IMR-90 (cell line): ENCODE measurements around the gene CCL19. TPM values are rescaled to one million over a fixed set of nuclear protein-coding genes. Genes with fewer than 3 reads are reported as not detected.

ENCODE experiments used
- ATAC-seq: fragments of 200-7000 bp; cut with Tn5 transposase; 2 replicates; pipeline ENCODE4 v1.9.1; 2020; ENCODE audit warnings: low read depth, mild to moderate bottlenecking, moderate library complexity
- BruUV-seq: library from RNA; stranded (reverse); fragments of 400-500 nt; replicated peaks from 2 replicates; lab custom pipeline; 2021; lab: Mats Ljungman, UMichigan
- CTCF ChIA-PET: fragments of 300-600 bp; formaldehyde crosslinking; extraction: SDS; loops from one replicate; lab custom pipeline; 2021; ENCODE audit warnings: antibody characterized with exemption; lab: Yijun Ruan, JAX
- POLR2A ChIA-PET: fragments of 300-600 bp; sonication (Branson Sonifier 250); formaldehyde crosslinking; loops from one replicate; lab custom pipeline; 2022; ENCODE audit warnings: antibody characterized with exemption; ENCODE audit not compliant: unreplicated experiment; lab: Charles Lee
- DNase-seq: peaks from one replicate; pipeline ENCODE4 v3.0.0; 2013
- H2AFZ ChIP-seq: replicated peaks from 2 replicates; pipeline ENCODE3; 2013; ENCODE audit warnings: low read length, mild to moderate bottlenecking; ENCODE audit not compliant: poor library complexity
- H2AK5ac ChIP-seq: 2 replicates; pipeline ENCODE4 v1.6.1; 2013; ENCODE audit warnings: low read depth, low read length, inconsistent platforms
- H2AK9ac ChIP-seq: replicated peaks from 2 replicates; pipeline ENCODE3; 2013; ENCODE audit warnings: mild to moderate bottlenecking, low read depth, low read length, moderate library complexity; ENCODE audit not compliant: poor library complexity
- H2BK120ac ChIP-seq: 2 replicates; pipeline ENCODE4 v1.6.1; 2013; ENCODE audit warnings: low read depth, low read length, inconsistent platforms
- H2BK15ac ChIP-seq: 3 replicates; pipeline ENCODE4 v1.6.1; 2013; ENCODE audit warnings: low read depth, low read length, inconsistent platforms
- H2BK20ac ChIP-seq: 2 replicates; pipeline ENCODE4 v1.6.1; 2013; ENCODE audit warnings: low read depth, mild to moderate bottlenecking, inconsistent platforms, low read length, moderate library complexity
- H2BK5ac ChIP-seq: 2 replicates; pipeline ENCODE4 v1.6.1; 2013; ENCODE audit warnings: mild to moderate bottlenecking, low read depth, low read length, inconsistent platforms; ENCODE audit not compliant: poor library complexity, severe bottlenecking
- H3K14ac ChIP-seq: replicated peaks from 2 replicates; pipeline ENCODE4 v1.6.1; 2013; ENCODE audit warnings: low read depth, low read length, inconsistent platforms
- H3K18ac ChIP-seq: 2 replicates; pipeline ENCODE4 v1.6.1; 2013; ENCODE audit warnings: low read depth, low read length, control low read depth
- H3K23ac ChIP-seq: 2 replicates; pipeline ENCODE4 v1.6.1; 2013; ENCODE audit warnings: low read depth, low read length, inconsistent platforms
- H3K27ac ChIP-seq: 2 replicates; pipeline ENCODE4 v1.5.1; 2013; ENCODE audit warnings: mild to moderate bottlenecking, control low read depth, low read length; ENCODE audit not compliant: insufficient read depth
- H3K27me3 ChIP-seq: 2 replicates; pipeline ENCODE4 v1.6.1; 2013; ENCODE audit warnings: low read length; ENCODE audit not compliant: control insufficient read depth, insufficient read depth
- H3K36me3 ChIP-seq: 2 replicates; pipeline ENCODE4 v1.6.1; 2013; ENCODE audit warnings: low read length, mixed read lengths; ENCODE audit not compliant: control insufficient read depth, insufficient read depth
- H3K4ac ChIP-seq: 2 replicates; pipeline ENCODE4 v1.6.1; 2013; ENCODE audit warnings: low read depth, low read length, inconsistent platforms
- H3K4me1 ChIP-seq: 2 replicates; pipeline ENCODE4 v1.6.1; 2013; ENCODE audit warnings: low read length, mixed read lengths; ENCODE audit not compliant: control insufficient read depth, insufficient read depth
- H3K4me2 ChIP-seq: 2 replicates; pipeline ENCODE4 v1.6.1; 2013; ENCODE audit warnings: low read depth, mild to moderate bottlenecking, control low read depth, low read length, moderate library complexity
- H3K4me3 ChIP-seq: 2 replicates; pipeline ENCODE4 v1.5.1; 2013; ENCODE audit warnings: low read depth, mild to moderate bottlenecking, control low read depth, low read length, moderate library complexity; ENCODE audit not compliant: insufficient read depth
- H3K56ac ChIP-seq: 2 replicates; pipeline ENCODE4 v1.6.1; 2013; ENCODE audit warnings: low read length, inconsistent platforms; ENCODE audit not compliant: insufficient read depth; ENCODE audit errors: extremely low read depth
- H3K79me1 ChIP-seq, 2 experiments: 2 replicates each; pipeline ENCODE4 v1.6.1; 2013; ENCODE audit warnings: low read length in 2 of 2, inconsistent platforms in 1 of 2, low read depth in 1 of 2
- H3K9ac ChIP-seq: 2 replicates; pipeline ENCODE4 v1.6.1; 2013; ENCODE audit warnings: low read depth, low read length, control low read depth
- H3K9me1 ChIP-seq: 2 replicates; pipeline ENCODE4 v1.6.1; 2013; ENCODE audit warnings: low read length, inconsistent platforms; ENCODE audit not compliant: insufficient read depth
- H3K9me3 ChIP-seq: 2 replicates; pipeline ENCODE4 v1.6.1; 2013; ENCODE audit warnings: low read length; ENCODE audit not compliant: control insufficient read depth, insufficient read depth
- H4K20me1 ChIP-seq: 2 replicates; pipeline ENCODE4 v1.6.1; 2013; ENCODE audit warnings: low read length, inconsistent platforms; ENCODE audit not compliant: insufficient read depth
- H4K5ac ChIP-seq: 2 replicates; pipeline ENCODE4 v1.6.1; 2013; ENCODE audit warnings: mild to moderate bottlenecking, low read depth, low read length, control low read depth
- H4K8ac ChIP-seq, 2 experiments: 2 replicates each; pipeline ENCODE4 v1.6.1; 2013; ENCODE audit warnings: low read depth in 2 of 2, low read length in 2 of 2, control low read depth in 1 of 2, inconsistent platforms in 1 of 2
- H4K91ac ChIP-seq: 2 replicates; pipeline ENCODE4 v1.6.1; 2013; ENCODE audit warnings: low read depth, low read length, inconsistent platforms; ENCODE audit not compliant: insufficient read depth
- BHLHE40 ChIP-seq: fragments of 150-350 bp; IDR thresholded peaks from 2 replicates; pipeline ENCODE4 v1.6.1; 2016; ENCODE audit warnings: mild to moderate bottlenecking, low read depth, low read length
- CEBPB ChIP-seq: IDR thresholded peaks from 2 replicates; pipeline ENCODE4 v1.6.1; 2012; ENCODE audit warnings: low read depth, low read length, improper control_type of control experiment
- CHD1 ChIP-seq: IDR thresholded peaks from 2 replicates; pipeline ENCODE4 v1.6.1; 2012; ENCODE audit warnings: low read depth, low read length, improper control_type of control experiment
- FOS ChIP-seq: fragments of 150-350 bp; IDR thresholded peaks from 2 replicates; pipeline ENCODE4 v1.6.1; 2016; ENCODE audit warnings: low read depth, low read length
- MAFK ChIP-seq: IDR thresholded peaks from 2 replicates; pipeline ENCODE4 v1.6.1; 2012; ENCODE audit warnings: low read depth, low read length, improper control_type of control experiment
- MAZ ChIP-seq: IDR thresholded peaks from 2 replicates; pipeline ENCODE4 v1.6.1; 2012; ENCODE audit warnings: low read depth, mild to moderate bottlenecking, low read length, improper control_type of control experiment, moderate library complexity, borderline replicate concordance
- MXI1 ChIP-seq: IDR thresholded peaks from 2 replicates; pipeline ENCODE4 v1.6.1; 2012; ENCODE audit warnings: low read depth, mild to moderate bottlenecking, low read length, moderate library complexity, borderline replicate concordance
- NFE2L2 ChIP-seq: fragments of 150-350 bp; IDR thresholded peaks from 2 replicates; pipeline ENCODE4 v1.6.1; 2016; ENCODE audit warnings: low read depth, mild to moderate bottlenecking, low read length
- POLR2A ChIP-seq: IDR thresholded peaks from 2 replicates; pipeline ENCODE4 v1.6.1; 2012; ENCODE audit warnings: mild to moderate bottlenecking, low read depth, low read length
- RAD21 ChIP-seq: IDR thresholded peaks from 2 replicates; pipeline ENCODE4 v1.6.1; 2012; ENCODE audit warnings: low read length, improper control_type of control experiment
- RCOR1 ChIP-seq: IDR thresholded peaks from 2 replicates; pipeline ENCODE4 v1.6.1; 2012; ENCODE audit warnings: mild to moderate bottlenecking, low read length, improper control_type of control experiment; ENCODE audit not compliant: insufficient replicate concordance
- RFX5 ChIP-seq: IDR thresholded peaks from 2 replicates; pipeline ENCODE4 v1.8.0; 2012; ENCODE audit warnings: low read depth, mild to moderate bottlenecking, low read length, moderate library complexity
- SMC3 ChIP-seq: fragments of 150-350 bp; IDR thresholded peaks from 2 replicates; pipeline ENCODE4 v1.6.1; 2016; ENCODE audit warnings: low read depth, mild to moderate bottlenecking, antibody characterized with exemption, low read length, moderate library complexity
- WGBS, 2 experiments: methylation state at CpG; one replicate each; pipeline versions ENCODE4 v1.1.5 to v1.1.7; 2013; ENCODE audit warnings: missing lambda C conversion rate in 2 of 2; ENCODE audit not compliant: insufficient read length in 1 of 2; ENCODE audit errors: extremely low coverage in 2 of 2; 5-methylcytosine and 5-hydroxymethylcytosine counted together
- dilution Hi-C: fragments of 300-500 bp; cut with HindIII; formaldehyde crosslinking; loops from one replicate; pipeline ENCODE4 v1.14.3; 2018; ENCODE audit warnings: low sequenced_read_pairs; ENCODE audit not compliant: unreplicated experiment
- in situ Hi-C: fragments of 300-500 bp; cut with MboI; formaldehyde crosslinking; loops from 3 replicates; pipeline ENCODE4 v1.14.3; 2019; ENCODE audit warnings: low sequenced_read_pairs, inconsistent platforms, mixed read lengths
- intact Hi-C: fragments of 100-400 bp; cut with micrococcal nuclease; formaldehyde crosslinking; loops from 2 replicates; pipeline ENCODE4 v1.10.0; 2022
- polyA plus RNA-seq, 3 experiments: library from polyadenylated mRNA; depleted of rRNA; stranded (reverse); fragments of >200 nt; gene quantifications; 2 replicates each; pipeline ENCODE4 v1.2.3, GENCODE V29; 2012; ENCODE audit warnings: low replicate concordance in 1 of 3
- total RNA-seq: library from RNA; depleted of rRNA; stranded (reverse); fragments of >200 nt; gene quantifications from 2 replicates; pipeline ENCODE4 v1.2.3, GENCODE V29; 2012
- TF ChIP-seq, protein P1 (sequence below): fragments of 150-350 bp; IDR thresholded peaks from 2 replicates; pipeline ENCODE4 v1.6.1; 2016; ENCODE audit warnings: low read depth, mild to moderate bottlenecking, low read length, moderate library complexity, borderline replicate concordance
- TF ChIP-seq, protein P2 (sequence below): conservative IDR thresholded peaks from 2 replicates; pipeline ENCODE4 v1.5.1; 2012; ENCODE audit warnings: mild to moderate bottlenecking, low read depth, low read length, improper control_type of control experiment
- TF ChIP-seq, protein P3 (sequence below): fragments of 150-350 bp; IDR thresholded peaks from 2 replicates; pipeline ENCODE4 v1.6.1; 2017; ENCODE audit warnings: mild to moderate bottlenecking, antibody characterized with exemption, low read length, low read depth

Gene CCL19
- total and polyA plus RNA-seq, 2 of the 4 experiments (the other 2 are of a cell fraction) = not detected

DNA sequence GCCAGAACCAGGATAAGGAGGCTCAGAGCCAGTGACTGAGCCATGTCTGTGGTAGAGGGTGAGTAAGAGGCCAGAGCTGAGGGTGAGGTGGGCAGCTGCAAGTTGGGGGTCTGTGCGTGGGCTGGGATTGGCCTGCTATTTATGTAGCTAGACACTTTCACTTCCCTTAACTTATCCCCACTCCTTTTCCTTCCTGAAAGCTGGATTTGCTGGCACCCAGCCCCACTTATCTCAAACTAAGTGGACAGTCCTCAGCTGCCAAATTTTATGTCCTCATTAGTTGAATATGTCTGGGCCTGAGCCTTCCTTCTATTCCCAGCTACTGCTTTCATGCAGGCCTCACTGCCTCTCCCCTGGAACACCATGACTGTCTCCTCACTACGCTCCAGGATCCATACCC, 18.9 kb upstream of the CCL19 start, which contains the start of gene CCL21:
CCL21 (minus strand) TSS at position 114 of the 400 bp plus-strand sequence; CDS start at position 44, 70 bp downstream.
- H2AK9ac ChIP-seq = no peak within 1 kb of the TSS
- H4K20me1 ChIP-seq = no peaks in the 10 kb centered on the region
- BruUV-seq = no TSS peak
- H3K56ac ChIP-seq = no peak within 1 kb of the TSS
- H3K79me1 ChIP-seq = no peaks in the 10 kb centered on the region
- no peaks in the 10 kb centered on the region for H3K9me3 ChIP-seq
- ATAC-seq = no peak
- no peaks in the 10 kb centered on the region for H3K36me3 ChIP-seq
- H2BK15ac ChIP-seq = no peak within 1 kb of the TSS
- H2AK5ac ChIP-seq = no peak within 1 kb of the TSS
- no peaks in the 10 kb centered on the region for H3K4me1 ChIP-seq
- no peak within 1 kb of the TSS for H4K91ac ChIP-seq
- in situ Hi-C loops (no loop called here), intact Hi-C loops (no loop called here), dilution Hi-C loops (no loop called here)
- no peak within 1 kb of the TSS for H2BK5ac ChIP-seq
- POLR2A ChIA-PET = no interaction called here
- CTCF ChIA-PET = interaction anchor here (1.2 to 1.6 kb wide), 2 partner anchors 8 to 9 kb away, joined by 4 to 5 read pairs; no protein-coding TSS in a partner anchor
- no peak within 1 kb of the TSS for H3K23ac ChIP-seq
- no peak within 1 kb of the TSS for H2BK20ac ChIP-seq
- no peak within 1 kb of the TSS for H4K8ac ChIP-seq
- no peak within 1 kb of the TSS for H3K4me3 ChIP-seq
- peaks cover 30% of the 10 kb centered on the region for H3K27me3 ChIP-seq
- no peak within 1 kb of the TSS for H3K9ac ChIP-seq
- no peak within 1 kb of the TSS for H3K4ac ChIP-seq
- TF ChIP-seq MAFK (no peak), RFX5 (no peak), CEBPB (no peak), SMC3 (no peak), MXI1 (no peak), FOS (no peak), POLR2A (no peak), NFE2L2 (no peak), RCOR1 (no peak), RAD21 (no peak), BHLHE40 (no peak), CHD1 (no peak), MAZ (no peak)
- TF ChIP-seq, protein P1, sequence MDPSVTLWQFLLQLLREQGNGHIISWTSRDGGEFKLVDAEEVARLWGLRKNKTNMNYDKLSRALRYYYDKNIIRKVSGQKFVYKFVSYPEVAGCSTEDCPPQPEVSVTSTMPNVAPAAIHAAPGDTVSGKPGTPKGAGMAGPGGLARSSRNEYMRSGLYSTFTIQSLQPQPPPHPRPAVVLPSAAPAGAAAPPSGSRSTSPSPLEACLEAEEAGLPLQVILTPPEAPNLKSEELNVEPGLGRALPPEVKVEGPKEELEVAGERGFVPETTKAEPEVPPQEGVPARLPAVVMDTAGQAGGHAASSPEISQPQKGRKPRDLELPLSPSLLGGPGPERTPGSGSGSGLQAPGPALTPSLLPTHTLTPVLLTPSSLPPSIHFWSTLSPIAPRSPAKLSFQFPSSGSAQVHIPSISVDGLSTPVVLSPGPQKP = no peak
- TF ChIP-seq, protein P2, sequence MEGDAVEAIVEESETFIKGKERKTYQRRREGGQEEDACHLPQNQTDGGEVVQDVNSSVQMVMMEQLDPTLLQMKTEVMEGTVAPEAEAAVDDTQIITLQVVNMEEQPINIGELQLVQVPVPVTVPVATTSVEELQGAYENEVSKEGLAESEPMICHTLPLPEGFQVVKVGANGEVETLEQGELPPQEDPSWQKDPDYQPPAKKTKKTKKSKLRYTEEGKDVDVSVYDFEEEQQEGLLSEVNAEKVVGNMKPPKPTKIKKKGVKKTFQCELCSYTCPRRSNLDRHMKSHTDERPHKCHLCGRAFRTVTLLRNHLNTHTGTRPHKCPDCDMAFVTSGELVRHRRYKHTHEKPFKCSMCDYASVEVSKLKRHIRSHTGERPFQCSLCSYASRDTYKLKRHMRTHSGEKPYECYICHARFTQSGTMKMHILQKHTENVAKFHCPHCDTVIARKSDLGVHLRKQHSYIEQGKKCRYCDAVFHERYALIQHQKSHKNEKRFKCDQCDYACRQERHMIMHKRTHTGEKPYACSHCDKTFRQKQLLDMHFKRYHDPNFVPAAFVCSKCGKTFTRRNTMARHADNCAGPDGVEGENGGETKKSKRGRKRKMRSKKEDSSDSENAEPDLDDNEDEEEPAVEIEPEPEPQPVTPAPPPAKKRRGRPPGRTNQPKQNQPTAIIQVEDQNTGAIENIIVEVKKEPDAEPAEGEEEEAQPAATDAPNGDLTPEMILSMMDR = no peak
- TF ChIP-seq, protein P3, sequence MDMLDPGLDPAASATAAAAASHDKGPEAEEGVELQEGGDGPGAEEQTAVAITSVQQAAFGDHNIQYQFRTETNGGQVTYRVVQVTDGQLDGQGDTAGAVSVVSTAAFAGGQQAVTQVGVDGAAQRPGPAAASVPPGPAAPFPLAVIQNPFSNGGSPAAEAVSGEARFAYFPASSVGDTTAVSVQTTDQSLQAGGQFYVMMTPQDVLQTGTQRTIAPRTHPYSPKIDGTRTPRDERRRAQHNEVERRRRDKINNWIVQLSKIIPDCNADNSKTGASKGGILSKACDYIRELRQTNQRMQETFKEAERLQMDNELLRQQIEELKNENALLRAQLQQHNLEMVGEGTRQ = no peak
- DNase-seq = no peak
- H2AFZ ChIP-seq = no peak within 1 kb of the TSS
- H4K5ac ChIP-seq = no peak within 1 kb of the TSS
- WGBS, 2 experiments = no CpG with 5 or more reads among the region's 2 CpGs
- no peak within 1 kb of the TSS for H3K14ac ChIP-seq
- no peak within 1 kb of the TSS for H3K4me2 ChIP-seq
- H3K27ac ChIP-seq = no peak within 1 kb of the TSS
- no peak within 1 kb of the TSS for H3K18ac ChIP-seq
- no peaks in the 10 kb centered on the region for H3K9me1 ChIP-seq
- no peak within 1 kb of the TSS for H2BK120ac ChIP-seq
